Astrocyte (in vitro differentiated cells and primary cell): ENCODE measurements around the gene NEK6. TPM values are rescaled to one million over a fixed set of nuclear protein-coding genes. Genes with fewer than 3 reads are reported as not detected.

Source experiments
- DNase-seq: peaks from one replicate; pipeline ENCODE4 v3.0.0-alpha.2; 2010; ENCODE audit warnings: low read depth
- FAIRE-seq: peaks from 2 replicates; lab custom pipeline; 2011; peaks lifted over from hg19 to GRCh38; lab: Jason Lieb, UNC
- H2AFZ ChIP-seq: 2 replicates; pipeline ENCODE4 v1.6.0; 2012; ENCODE audit warnings: low read depth, low read length, inconsistent platforms
- H3K27ac ChIP-seq: 2 replicates; pipeline ENCODE4 v1.5.1; 2011; ENCODE audit warnings: low read depth, low read length, inconsistent platforms
- H3K27me3 ChIP-seq: 2 replicates; pipeline ENCODE4 v1.6.0; 2011; ENCODE audit warnings: low read length, inconsistent platforms; ENCODE audit not compliant: insufficient read depth
- H3K36me3 ChIP-seq: 2 replicates; pipeline ENCODE4 v1.5.1; 2011; ENCODE audit warnings: low read length, inconsistent platforms; ENCODE audit not compliant: insufficient read depth
- H3K4me1 ChIP-seq: 2 replicates; pipeline ENCODE4 v1.5.1; 2011; ENCODE audit warnings: low read length, inconsistent platforms; ENCODE audit not compliant: insufficient read depth
- H3K4me2 ChIP-seq: 2 replicates; pipeline ENCODE4 v1.6.0; 2012; ENCODE audit warnings: low read length, inconsistent platforms
- H3K4me3 ChIP-seq: 2 replicates; pipeline ENCODE4 v1.5.1; 2011; ENCODE audit warnings: low read depth, mild to moderate bottlenecking, low read length, inconsistent platforms; ENCODE audit not compliant: insufficient read depth
- H3K79me2 ChIP-seq: 2 replicates; pipeline ENCODE4 v1.6.0; 2012; ENCODE audit warnings: mild to moderate bottlenecking, low read length, inconsistent platforms; ENCODE audit not compliant: insufficient read depth
- H3K9ac ChIP-seq: 2 replicates; pipeline ENCODE4 v1.6.0; 2012; ENCODE audit warnings: mild to moderate bottlenecking, low read length, inconsistent platforms
- H3K9me3 ChIP-seq: 2 replicates; pipeline ENCODE4 v1.5.1; 2012; ENCODE audit warnings: low read depth, mild to moderate bottlenecking, low read length, inconsistent platforms; ENCODE audit not compliant: insufficient read depth
- H4K20me1 ChIP-seq: 2 replicates; pipeline ENCODE4 v1.6.0; 2012; ENCODE audit warnings: low read length, inconsistent platforms; ENCODE audit not compliant: insufficient read depth
- H3K27ac Mint-ChIP-seq: one replicate; pipeline ENCODE4 v1.8.0; 2021; ENCODE audit warnings: mild to moderate bottlenecking, mixed read lengths; ENCODE audit not compliant: unreplicated experiment
- H3K27me3 Mint-ChIP-seq: one replicate; pipeline ENCODE4 v1.8.0; 2021; ENCODE audit warnings: low read depth, mixed read lengths; ENCODE audit not compliant: unreplicated experiment
- H3K36me3 Mint-ChIP-seq: one replicate; pipeline ENCODE4 v1.8.0; 2021; ENCODE audit warnings: low read depth, mixed read lengths; ENCODE audit not compliant: unreplicated experiment
- H3K4me1 Mint-ChIP-seq: one replicate; pipeline ENCODE4 v1.8.0; 2021; ENCODE audit warnings: low read depth, mixed read lengths; ENCODE audit not compliant: unreplicated experiment
- H3K4me3 Mint-ChIP-seq: one replicate; pipeline ENCODE4 v1.8.0; 2021; ENCODE audit warnings: mild to moderate bottlenecking, moderate library complexity, mixed read lengths; ENCODE audit not compliant: unreplicated experiment
- H3K9me3 Mint-ChIP-seq: one replicate; pipeline ENCODE4 v1.8.0; 2021; ENCODE audit warnings: mild to moderate bottlenecking, mixed read lengths; ENCODE audit not compliant: unreplicated experiment
- CTCF ChIP-seq: IDR thresholded peaks from 2 replicates; pipeline ENCODE4 v1.5.1; 2011; ENCODE audit warnings: low read depth, mild to moderate bottlenecking, inconsistent platforms, low read length, moderate library complexity; ENCODE audit not compliant: insufficient read depth
- EZH2 ChIP-seq: IDR thresholded peaks from 2 replicates; pipeline ENCODE4 v1.6.1; 2012; ENCODE audit warnings: mild to moderate bottlenecking, low read length, inconsistent platforms; ENCODE audit not compliant: insufficient read depth
- total RNA-seq: library from RNA; stranded (reverse); gene quantifications from 2 replicates; pipeline ENCODE4 v1.2.1, GENCODE V29; 2021

Gene NEK6
- total RNA-seq, 1 donor from 2014 or later = 76.8 TPM

DNA sequence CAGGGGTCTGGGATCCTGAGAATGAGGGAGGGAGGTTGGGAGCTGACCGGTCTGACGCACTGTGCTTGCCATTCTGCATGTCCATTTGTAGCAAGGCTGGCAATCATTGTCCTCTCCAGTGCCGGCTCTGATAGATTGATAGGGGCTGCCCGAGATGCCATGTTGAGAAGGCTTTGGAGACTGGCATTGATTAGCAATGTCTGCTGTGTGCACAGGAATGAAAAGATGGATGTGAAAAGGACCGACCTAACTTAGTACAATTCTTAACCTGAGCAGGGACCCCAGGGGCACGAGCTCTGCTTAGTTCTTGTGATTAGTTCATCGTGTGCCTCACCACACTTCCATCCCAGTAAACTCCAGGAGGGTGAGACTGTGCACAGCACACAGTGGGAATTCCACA lies 17.0 kb downstream of the NEK6 start:
- Mint-ChIP-seq H3K4me1 (peaks cover 25% of the 10 kb centered on the region), H3K27ac (peak overlapping the region; percentile 26), H3K4me3 (no peak overlapping the region), H3K27me3 (no peaks in the 10 kb centered on the region), H3K9me3 (no peaks in the 10 kb centered on the region), H3K36me3 (peaks cover 13% of the 10 kb centered on the region)
- Histone ChIP-seq H3K4me3 (no peak overlapping the region), H3K79me2 (peaks cover 99% of the 10 kb centered on the region), H4K20me1 (peaks cover 97% of the 10 kb centered on the region), H3K27ac (no peak overlapping the region), H2AFZ (no peak overlapping the region), H3K9me3 (no peaks in the 10 kb centered on the region), H3K4me1 (peaks cover 40% of the 10 kb centered on the region), H3K27me3 (no peaks in the 10 kb centered on the region), H3K36me3 (no peaks in the 10 kb centered on the region), H3K9ac (no peak overlapping the region), H3K4me2 (no peak overlapping the region)
- FAIRE-seq (no peak), DNase-seq (no peak)
- TF ChIP-seq CTCF = no peak
- TF ChIP-seq EZH2 = no peak

DNA sequence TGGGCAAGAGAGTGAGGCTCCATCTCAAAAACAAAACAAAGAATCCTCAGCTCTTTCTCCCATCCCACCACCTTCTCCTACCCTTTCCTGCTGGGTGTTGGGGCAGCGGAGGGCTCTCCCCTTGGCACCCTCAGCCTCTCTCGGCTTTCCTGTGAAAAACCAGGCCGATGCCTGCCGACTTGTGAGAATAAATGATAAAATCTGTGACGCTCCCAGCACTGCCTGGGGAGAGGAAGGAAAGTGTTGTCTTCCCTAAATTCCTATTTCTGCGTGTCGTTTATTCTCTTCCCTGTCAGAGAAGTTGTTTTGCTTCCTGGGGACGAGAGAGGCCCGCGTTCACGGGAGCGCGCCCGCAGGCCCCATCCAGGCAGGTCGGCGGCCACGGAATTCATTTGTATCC lies 19.7 kb downstream of the NEK6 start:
- peaks cover 99% of the 10 kb centered on the region for H3K79me2 ChIP-seq
- H3K36me3 Mint-ChIP-seq = peaks cover 18% of the 10 kb centered on the region
- no peak for DNase-seq
- no peak overlapping the region for H3K4me3 ChIP-seq
- H3K4me1 Mint-ChIP-seq = peaks cover 27% of the 10 kb centered on the region
- peaks cover 51% of the 10 kb centered on the region for H3K4me1 ChIP-seq
- peaks cover 91% of the 10 kb centered on the region for H4K20me1 ChIP-seq
- peak overlapping the region; percentile 9 for H3K27ac ChIP-seq
- H2AFZ ChIP-seq = no peak overlapping the region
- no peaks in the 10 kb centered on the region for H3K27me3 ChIP-seq
- H3K27ac Mint-ChIP-seq = no peak overlapping the region
- H3K4me2 ChIP-seq = no peak overlapping the region
- no peak for TF ChIP-seq CTCF
- TF ChIP-seq EZH2 = no peak
- no peak for FAIRE-seq
- no peaks in the 10 kb centered on the region for H3K36me3 ChIP-seq
- no peaks in the 10 kb centered on the region for H3K9me3 Mint-ChIP-seq
- H3K27me3 Mint-ChIP-seq = no peaks in the 10 kb centered on the region
- H3K9me3 ChIP-seq = no peaks in the 10 kb centered on the region
- no peak overlapping the region for H3K9ac ChIP-seq
- no peak overlapping the region for H3K4me3 Mint-ChIP-seq

GRCh38 chr9:124278054-124278540 lies 20.3 kb downstream of the NEK6 start:
- Histone ChIP-seq H3K27me3 (no peaks in the 10 kb centered on the region), H3K9me3 (no peaks in the 10 kb centered on the region), H3K79me2 (peaks cover 99% of the 10 kb centered on the region), H3K27ac (peak overlapping the region; percentile 16), H3K9ac (peak overlapping the region; percentile 5), H4K20me1 (peaks cover 91% of the 10 kb centered on the region), H3K36me3 (no peaks in the 10 kb centered on the region), H3K4me1 (peaks cover 56% of the 10 kb centered on the region), H3K4me3 (no peak overlapping the region), H3K4me2 (no peak overlapping the region), H2AFZ (no peak overlapping the region)
- H3K4me3 Mint-ChIP-seq = no peak overlapping the region
- H3K9me3 Mint-ChIP-seq = no peaks in the 10 kb centered on the region
- H3K4me1 Mint-ChIP-seq = peaks cover 34% of the 10 kb centered on the region
- H3K36me3 Mint-ChIP-seq = peaks cover 14% of the 10 kb centered on the region
- TF ChIP-seq EZH2 = no peak
- TF ChIP-seq CTCF = no peak
- DNase-seq = no peak
- FAIRE-seq = no peak
- H3K27me3 Mint-ChIP-seq = no peaks in the 10 kb centered on the region
- H3K27ac Mint-ChIP-seq = peak overlapping the region; percentile 47
